ENCODE results near the gene DIDO1. TPM values are rescaled to one million over a fixed set of nuclear protein-coding genes. Genes with fewer than 3 reads are reported as not detected.

DIDO1 gene
- total RNA-seq, 2 donors from 2014 or later = 53.5 to 68.3 TPM

- Mint-ChIP-seq H3K27me3 (ENCODE audit: insufficient read depth) (no peaks in the 10 kb centered on the region), H3K9me3 (no peaks in the 10 kb centered on the region), H3K27ac (no peak overlapping the region), H3K4me1 (no peaks in the 10 kb centered on the region), H3K36me3 (ENCODE audit: low read depth) (peaks cover 31% of the 10 kb centered on the region), H3K4me3 (no peak overlapping the region)
- Histone ChIP-seq H3K36me3 (ENCODE audit: control insufficient read depth, insufficient read depth, low read length) (peaks cover 36% of the 10 kb centered on the region), H3K9ac (ENCODE audit: extremely low read depth, low read length, poor library complexity, severe bottlenecking) (no peak overlapping the region), H3K27ac (ENCODE audit: low read depth, low read length) (no peak overlapping the region), H3K27me3 (ENCODE audit: control insufficient read depth, insufficient read depth, low read length, poor library complexity, severe bottlenecking) (no peaks in the 10 kb centered on the region), H3K9me3 (ENCODE audit: control insufficient read depth, low read length) (no peaks in the 10 kb centered on the region), H3K4me3 (ENCODE audit: low read length) (no peak overlapping the region), H3K4me1 (ENCODE audit: control insufficient read depth, insufficient read depth, low read length) (no peaks in the 10 kb centered on the region)
- TF ChIP-seq CTCF (conservative IDR thresholded peaks at IDR 0.05) = no peak
- no peak for DNase-seq
- WGBS, 2 experiments (ENCODE audit: insufficient coverage in 1 of 2, insufficient read length in 1 of 2) = 96% methylated on average over 13 to 16 of the region's 16 CpGs
Measured at GRCh38 chr20:62845416-62846160, 80.7 kb downstream of the DIDO1 start.

- Mint-ChIP-seq H3K36me3 (ENCODE audit: low read depth) (peaks cover 31% of the 10 kb centered on the region), H3K27ac (no peak overlapping the region)
- H3K27ac ChIP-seq (ENCODE audit: low read depth, low read length) = no peak overlapping the region
Measured at GRCh38 chr20:62844182-62844581, 82.1 kb downstream of the DIDO1 start.

GRCh38 chr20:62843656-62844055 is 82.6 kb downstream of the DIDO1 start:
- no peak overlapping the region for H3K4me3 Mint-ChIP-seq
- Histone ChIP-seq H3K36me3 (ENCODE audit: control insufficient read depth, insufficient read depth, low read length) (peaks cover 21% of the 10 kb centered on the region), H3K9me3 (ENCODE audit: control insufficient read depth, low read length) (no peaks in the 10 kb centered on the region), H3K27ac (ENCODE audit: low read depth, low read length) (no peak overlapping the region), H3K9ac (ENCODE audit: extremely low read depth, low read length, poor library complexity, severe bottlenecking) (no peak overlapping the region), H3K4me1 (ENCODE audit: control insufficient read depth, insufficient read depth, low read length) (no peaks in the 10 kb centered on the region), H3K4me3 (ENCODE audit: low read length) (no peak overlapping the region), H3K27me3 (ENCODE audit: control insufficient read depth, insufficient read depth, low read length, poor library complexity, severe bottlenecking) (no peaks in the 10 kb centered on the region)
- WGBS, 2 experiments (ENCODE audit: insufficient coverage in 1 of 2, insufficient read length in 1 of 2) = 89 to 96% methylated on average over 5 to 10 of the region's 10 CpGs
- H3K9me3 Mint-ChIP-seq = no peaks in the 10 kb centered on the region
- peaks cover 33% of the 10 kb centered on the region for H3K36me3 Mint-ChIP-seq (ENCODE audit: low read depth)
- H3K27ac Mint-ChIP-seq = no peak overlapping the region
- H3K27me3 Mint-ChIP-seq (ENCODE audit: insufficient read depth) = no peaks in the 10 kb centered on the region
- H3K4me1 Mint-ChIP-seq = no peaks in the 10 kb centered on the region
- no peak for DNase-seq
- no peak for TF ChIP-seq CTCF (conservative IDR thresholded peaks at IDR 0.05)

More at GRCh38 chr20:62844182-62844581, 82.1 kb downstream of the DIDO1 start:
- no peak for TF ChIP-seq CTCF (conservative IDR thresholded peaks at IDR 0.05)
- no peaks in the 10 kb centered on the region for H3K9me3 ChIP-seq (ENCODE audit: control insufficient read depth, low read length)
- no peaks in the 10 kb centered on the region for H3K27me3 ChIP-seq (ENCODE audit: control insufficient read depth, insufficient read depth, low read length, poor library complexity, severe bottlenecking)
- Mint-ChIP-seq H3K9me3 (no peaks in the 10 kb centered on the region), H3K4me1 (no peaks in the 10 kb centered on the region), H3K4me3 (no peak overlapping the region), H3K27me3 (ENCODE audit: insufficient read depth) (no peaks in the 10 kb centered on the region)
- no peak overlapping the region for H3K4me3 ChIP-seq (ENCODE audit: low read length)
- WGBS, 2 experiments (ENCODE audit: insufficient coverage in 1 of 2, insufficient read length in 1 of 2) = 95% methylated on average over 4 to 6 of the region's 7 CpGs
- DNase-seq = no peak
- H3K4me1 ChIP-seq (ENCODE audit: control insufficient read depth, insufficient read depth, low read length) = no peaks in the 10 kb centered on the region
- no peak overlapping the region for H3K9ac ChIP-seq (ENCODE audit: extremely low read depth, low read length, poor library complexity, severe bottlenecking)
- H3K36me3 ChIP-seq (ENCODE audit: control insufficient read depth, insufficient read depth, low read length) = peaks cover 26% of the 10 kb centered on the region
